Endodermal cell (in vitro differentiated cells): ENCODE results near the gene ADGRB3. TPM values are rescaled to one million over a fixed set of nuclear protein-coding genes. Genes with fewer than 3 reads are reported as not detected.

Experiments used
- DNase-seq: peaks from one replicate; pipeline ENCODE4 v3.0.0-alpha.2; 2017
- H3K27ac ChIP-seq: 2 replicates; pipeline ENCODE4 v1.5.1; 2013; ENCODE audit warnings: mild to moderate bottlenecking, low read depth, low read length, moderate library complexity
- H3K27me3 ChIP-seq: 2 replicates; pipeline ENCODE4 v1.6.1; 2013; ENCODE audit warnings: mild to moderate bottlenecking, low read length, moderate library complexity; ENCODE audit not compliant: insufficient read depth, control insufficient read depth, poor library complexity, severe bottlenecking
- H3K36me3 ChIP-seq: 2 replicates; pipeline ENCODE4 v1.7.0; 2013; ENCODE audit warnings: mild to moderate bottlenecking, low read length, moderate library complexity; ENCODE audit not compliant: control insufficient read depth, insufficient read depth
- H3K4me1 ChIP-seq: one replicate; pipeline ENCODE4 v1.7.0; 2013; ENCODE audit warnings: low read length; ENCODE audit not compliant: control insufficient read depth, insufficient read depth
- H3K4me3 ChIP-seq: 2 replicates; pipeline ENCODE4 v1.5.1; 2013; ENCODE audit warnings: mild to moderate bottlenecking, low read length, moderate library complexity
- H3K9ac ChIP-seq: 2 replicates; pipeline ENCODE4 v1.6.1; 2013; ENCODE audit warnings: mild to moderate bottlenecking, low read length, moderate library complexity; ENCODE audit not compliant: poor library complexity, severe bottlenecking; ENCODE audit errors: extremely low read depth
- H3K9me3 ChIP-seq: 2 replicates; pipeline ENCODE4 v1.6.1; 2013; ENCODE audit warnings: mild to moderate bottlenecking, low read length, moderate library complexity; ENCODE audit not compliant: control insufficient read depth
- H3K27ac Mint-ChIP-seq: 2 replicates; pipeline ENCODE4 v1.8.0; 2020; ENCODE audit warnings: mixed read lengths
- H3K27me3 Mint-ChIP-seq: 2 replicates; pipeline ENCODE4 v1.8.0; 2021; ENCODE audit warnings: mild to moderate bottlenecking, mixed read lengths; ENCODE audit not compliant: insufficient read depth
- H3K36me3 Mint-ChIP-seq: 2 replicates; pipeline ENCODE4 v1.8.0; 2020; ENCODE audit warnings: low read depth, mixed read lengths
- H3K4me1 Mint-ChIP-seq: 2 replicates; pipeline ENCODE4 v1.8.0; 2020; ENCODE audit warnings: mixed read lengths
- H3K4me3 Mint-ChIP-seq: 2 replicates; pipeline ENCODE4 v1.8.0; 2020; ENCODE audit warnings: mild to moderate bottlenecking, moderate library complexity, mixed read lengths
- H3K9me3 Mint-ChIP-seq: 2 replicates; pipeline ENCODE4 v1.8.0; 2020; ENCODE audit warnings: mild to moderate bottlenecking, mixed read lengths
- WGBS, 2 experiments: methylation state at CpG; one replicate each; pipeline versions ENCODE4 v1.1.5 to v1.1.7; 2013; ENCODE audit warnings: missing lambda C conversion rate in 2 of 2, mixed read lengths in 1 of 2; ENCODE audit not compliant: insufficient coverage in 1 of 2, insufficient read length in 1 of 2; 5-methylcytosine and 5-hydroxymethylcytosine counted together
- total RNA-seq, 2 donors: library from RNA; stranded (reverse); fragmentation: NEBNext Ultra II Directional in 1 of 2; extraction: Animal tissue kit (Norgen Biotek cat#: 25700) in 1 of 2; gene quantifications; 2 replicates in 1 of 2; 3 replicates in 1 of 2; pipeline ENCODE4 v1.2.1, GENCODE V29; 2021
- TF ChIP-seq, protein P1 (sequence below): fragments of 200-600 bp; sonication (generic); conservative IDR thresholded peaks from 2 replicates; pipeline ENCODE4 v1.5.0; 2021; ENCODE audit warnings: antibody characterized with exemption, mild to moderate bottlenecking

Gene ADGRB3
- total RNA-seq, 2 donors from 2014 or later: 0.33 to 1.3 TPM

DNA sequence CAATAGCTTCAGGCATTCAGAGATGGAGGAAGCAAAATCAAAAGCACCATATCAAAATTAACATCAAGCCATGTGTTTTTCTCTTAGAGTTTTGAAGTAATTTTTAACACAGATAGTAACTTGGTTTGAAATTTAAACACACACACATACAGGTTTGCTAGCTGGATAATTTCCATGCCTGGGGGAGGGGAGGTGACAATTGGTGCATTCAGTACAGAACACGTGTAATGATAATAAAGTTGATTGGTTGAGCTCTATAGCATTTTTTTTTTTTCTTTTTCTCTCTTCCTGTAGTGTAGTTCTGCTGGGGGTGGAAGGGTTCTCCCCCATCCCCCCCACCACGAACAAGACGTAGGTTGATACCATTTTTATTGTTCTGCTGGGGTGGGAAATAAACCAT, 596.9 kb downstream of the ADGRB3 start:
- Histone ChIP-seq H3K36me3 (no peaks in the 10 kb centered on the region), H3K4me3 (no peak overlapping the region), H3K27me3 (peaks cover 19% of the 10 kb centered on the region), H3K9me3 (no peaks in the 10 kb centered on the region), H3K4me1 (no peaks in the 10 kb centered on the region), H3K9ac (no peak overlapping the region), H3K27ac (no peak overlapping the region)
- H3K27me3 Mint-ChIP-seq: peaks cover 8% of the 10 kb centered on the region
- no peak overlapping the region for H3K4me3 Mint-ChIP-seq
- no peaks in the 10 kb centered on the region for H3K36me3 Mint-ChIP-seq
- H3K4me1 Mint-ChIP-seq: peaks cover 4% of the 10 kb centered on the region
- no peak overlapping the region for H3K27ac Mint-ChIP-seq
- WGBS, 2 experiments: 67% methylated on average over 1 of the region's 3 CpGs; no CpG with 5 or more reads in 1 of the 2 experiments
- DNase-seq: no peak
- TF ChIP-seq, protein P1, sequence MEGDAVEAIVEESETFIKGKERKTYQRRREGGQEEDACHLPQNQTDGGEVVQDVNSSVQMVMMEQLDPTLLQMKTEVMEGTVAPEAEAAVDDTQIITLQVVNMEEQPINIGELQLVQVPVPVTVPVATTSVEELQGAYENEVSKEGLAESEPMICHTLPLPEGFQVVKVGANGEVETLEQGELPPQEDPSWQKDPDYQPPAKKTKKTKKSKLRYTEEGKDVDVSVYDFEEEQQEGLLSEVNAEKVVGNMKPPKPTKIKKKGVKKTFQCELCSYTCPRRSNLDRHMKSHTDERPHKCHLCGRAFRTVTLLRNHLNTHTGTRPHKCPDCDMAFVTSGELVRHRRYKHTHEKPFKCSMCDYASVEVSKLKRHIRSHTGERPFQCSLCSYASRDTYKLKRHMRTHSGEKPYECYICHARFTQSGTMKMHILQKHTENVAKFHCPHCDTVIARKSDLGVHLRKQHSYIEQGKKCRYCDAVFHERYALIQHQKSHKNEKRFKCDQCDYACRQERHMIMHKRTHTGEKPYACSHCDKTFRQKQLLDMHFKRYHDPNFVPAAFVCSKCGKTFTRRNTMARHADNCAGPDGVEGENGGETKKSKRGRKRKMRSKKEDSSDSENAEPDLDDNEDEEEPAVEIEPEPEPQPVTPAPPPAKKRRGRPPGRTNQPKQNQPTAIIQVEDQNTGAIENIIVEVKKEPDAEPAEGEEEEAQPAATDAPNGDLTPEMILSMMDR: no peak
- no peaks in the 10 kb centered on the region for H3K9me3 Mint-ChIP-seq

DNA sequence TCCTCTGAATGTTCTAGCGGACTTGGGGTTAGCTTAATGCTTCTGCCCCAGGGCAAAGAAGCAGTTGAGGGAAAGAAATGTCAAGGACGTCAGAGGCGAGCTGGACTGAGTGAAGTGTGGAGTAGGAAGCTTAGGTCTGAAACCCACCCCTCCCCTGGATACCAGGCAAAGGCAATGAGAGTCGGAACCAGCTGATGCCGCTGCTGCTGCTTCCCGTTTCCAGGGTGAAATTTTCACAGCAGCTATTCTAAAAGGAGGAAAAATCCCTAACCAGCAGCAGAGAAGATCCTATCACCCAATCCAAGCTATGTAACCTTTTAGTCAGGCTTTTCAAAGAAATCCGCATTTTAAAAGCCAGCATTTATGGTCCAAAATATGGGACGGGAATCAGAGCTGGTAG, 597.4 kb downstream of the ADGRB3 start:
- H3K27ac ChIP-seq: no peak overlapping the region
- peak; percentile 44 for DNase-seq

GRCh38 chr6:69232911-69233448, 597.9 kb downstream of the ADGRB3 start:
- Histone ChIP-seq H3K9ac (no peak overlapping the region), H3K4me3 (no peak overlapping the region), H3K27me3 (peaks cover 19% of the 10 kb centered on the region), H3K36me3 (no peaks in the 10 kb centered on the region), H3K4me1 (no peaks in the 10 kb centered on the region), H3K9me3 (no peaks in the 10 kb centered on the region), H3K27ac (no peak overlapping the region)
- 9 to 10% methylated on average over 12 to 28 of the region's 28 CpGs for WGBS, 2 experiments
- Mint-ChIP-seq H3K27me3 (peaks cover 8% of the 10 kb centered on the region), H3K4me3 (no peak overlapping the region), H3K27ac (no peak overlapping the region), H3K36me3 (no peaks in the 10 kb centered on the region), H3K9me3 (no peaks in the 10 kb centered on the region), H3K4me1 (peaks cover 4% of the 10 kb centered on the region)
- peak; percentile 95 for DNase-seq
- TF ChIP-seq, protein P1: no peak

More for the DNA sequence above, 597.4 kb downstream of the ADGRB3 start:
- no peak overlapping the region for H3K27ac Mint-ChIP-seq
- no peaks in the 10 kb centered on the region for H3K9me3 Mint-ChIP-seq
- Histone ChIP-seq H3K27me3 (peaks cover 19% of the 10 kb centered on the region), H3K9me3 (no peaks in the 10 kb centered on the region), H3K9ac (no peak overlapping the region), H3K4me3 (no peak overlapping the region), H3K36me3 (no peaks in the 10 kb centered on the region), H3K4me1 (no peaks in the 10 kb centered on the region)
- no peak overlapping the region for H3K4me3 Mint-ChIP-seq
- 0 to 20% methylated on average over 2 to 8 of the region's 8 CpGs for WGBS, 2 experiments
- TF ChIP-seq, protein P1: no peak
- peaks cover 8% of the 10 kb centered on the region for H3K27me3 Mint-ChIP-seq
- H3K4me1 Mint-ChIP-seq: peaks cover 4% of the 10 kb centered on the region
- no peaks in the 10 kb centered on the region for H3K36me3 Mint-ChIP-seq
